NCI-H1436 (cell line): ENCODE data around the gene CCDC88C.

Source experiments
- DNase-seq: peaks from one replicate; lab custom pipeline; 2025; lab: John Stamatoyannopoulos, UW

The CCDC88C gene

GRCh38 chr14:91377700-91378652, 39.6 kb downstream of the CCDC88C start:
- DNase-seq = no peak

- DNase-seq = no peak
Observed at GRCh38 chr14:91376547-91377477, 40.8 kb downstream of the CCDC88C start.

- no peak for DNase-seq
Observed at GRCh38 chr14:91375720-91376452, 41.7 kb downstream of the CCDC88C start.

GRCh38 chr14:91374879-91375702, 42.5 kb downstream of the CCDC88C start:
- peak; percentile 40 for DNase-seq

- DNase-seq = no peak
Observed at GRCh38 chr14:91374287-91374878, 43.2 kb downstream of the CCDC88C start.

DNA sequence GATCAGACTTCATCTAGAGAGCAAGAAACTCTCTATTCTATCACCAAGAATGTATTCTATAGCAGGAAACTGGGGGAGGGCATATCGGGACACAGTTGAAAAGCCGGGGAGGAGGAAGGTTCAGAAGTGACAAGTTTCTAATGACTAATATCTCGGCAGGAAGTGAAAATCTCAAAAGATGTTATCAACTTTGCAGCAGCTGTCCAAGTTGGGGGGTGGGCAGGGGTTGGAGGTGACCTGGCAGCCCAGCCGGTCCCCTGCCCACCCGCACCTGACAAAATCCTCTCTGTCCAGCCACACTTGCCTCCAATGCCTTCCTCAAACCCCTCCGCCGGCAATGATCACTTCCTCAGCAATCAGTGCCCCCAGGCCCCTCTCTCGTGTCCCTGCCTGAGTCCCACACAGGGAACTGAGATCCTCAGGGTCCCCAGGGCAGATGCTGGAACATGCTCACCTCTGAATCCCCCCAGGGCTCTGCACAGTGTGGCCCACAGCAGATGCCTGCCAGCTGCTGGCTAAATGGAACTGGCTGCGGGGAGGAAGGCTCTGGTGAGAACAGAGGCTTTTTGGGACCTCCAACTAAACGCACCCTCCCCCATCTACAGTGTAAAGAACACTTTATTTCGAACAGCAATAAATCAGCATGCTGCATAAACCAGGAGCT, 43.9 kb downstream of the CCDC88C start:
- DNase-seq = no peak

DNA sequence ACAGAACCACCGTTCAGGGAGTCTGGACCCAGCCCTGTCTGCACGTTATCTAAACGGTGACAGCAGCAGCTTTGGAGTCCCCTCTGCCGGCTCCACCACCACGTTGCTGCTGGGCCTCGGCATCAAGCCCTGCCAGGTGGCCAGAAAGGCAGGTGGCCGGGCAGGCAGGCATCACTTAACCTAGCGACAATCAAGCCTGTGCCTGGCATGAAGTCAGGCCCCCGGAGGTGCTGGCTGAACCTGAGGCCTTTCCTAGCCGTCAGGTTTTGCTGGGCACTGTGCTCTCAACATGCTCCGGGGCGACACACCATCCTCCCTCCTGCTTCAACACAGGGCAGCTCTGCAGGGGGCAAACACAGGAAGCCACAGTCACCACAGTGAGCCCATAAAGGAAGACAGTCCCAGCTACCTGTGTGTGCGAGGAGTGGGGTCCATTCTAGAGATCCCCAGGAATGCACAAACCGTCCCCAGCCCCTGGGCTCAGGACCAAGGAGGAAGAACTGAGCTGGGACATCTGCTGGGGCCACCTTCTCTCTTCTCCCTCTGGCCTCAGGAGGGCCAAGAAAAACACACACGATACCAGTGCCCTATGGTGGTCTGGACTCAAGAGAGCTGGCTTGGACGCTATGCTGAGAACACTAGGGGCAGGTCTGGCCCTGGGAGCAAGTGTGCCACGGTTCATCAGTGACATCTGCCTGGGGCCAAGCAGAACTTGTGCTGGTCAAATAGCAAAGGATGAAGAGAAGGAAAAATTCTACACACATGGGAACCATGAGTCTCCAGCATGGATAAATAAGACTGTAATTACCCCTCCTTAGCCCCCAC, 44.7 kb downstream of the CCDC88C start:
- DNase-seq = no peak

DNA sequence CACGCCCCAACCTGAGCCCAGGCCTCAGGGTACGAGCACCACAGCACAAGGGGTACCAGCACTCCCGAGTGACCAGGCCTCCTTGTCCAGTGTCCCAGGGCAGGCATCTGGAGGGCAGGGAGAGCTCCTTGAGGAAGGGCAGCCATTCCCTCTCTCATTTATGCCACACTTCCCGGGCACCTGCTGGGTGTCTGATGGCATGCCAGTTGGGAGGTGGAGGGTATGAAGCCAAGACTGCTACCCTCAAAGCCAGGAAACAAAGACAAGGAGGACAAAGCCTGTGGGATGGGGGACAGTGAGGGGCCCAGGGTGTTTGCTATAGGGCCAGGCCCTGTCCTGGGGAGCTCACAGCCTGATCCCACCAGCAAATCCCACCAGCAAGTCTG, 45.6 kb downstream of the CCDC88C start:
- no peak for DNase-seq

- DNase-seq = no peak
Observed at GRCh38 chr14:91371011-91371989, 46.3 kb downstream of the CCDC88C start.

DNA sequence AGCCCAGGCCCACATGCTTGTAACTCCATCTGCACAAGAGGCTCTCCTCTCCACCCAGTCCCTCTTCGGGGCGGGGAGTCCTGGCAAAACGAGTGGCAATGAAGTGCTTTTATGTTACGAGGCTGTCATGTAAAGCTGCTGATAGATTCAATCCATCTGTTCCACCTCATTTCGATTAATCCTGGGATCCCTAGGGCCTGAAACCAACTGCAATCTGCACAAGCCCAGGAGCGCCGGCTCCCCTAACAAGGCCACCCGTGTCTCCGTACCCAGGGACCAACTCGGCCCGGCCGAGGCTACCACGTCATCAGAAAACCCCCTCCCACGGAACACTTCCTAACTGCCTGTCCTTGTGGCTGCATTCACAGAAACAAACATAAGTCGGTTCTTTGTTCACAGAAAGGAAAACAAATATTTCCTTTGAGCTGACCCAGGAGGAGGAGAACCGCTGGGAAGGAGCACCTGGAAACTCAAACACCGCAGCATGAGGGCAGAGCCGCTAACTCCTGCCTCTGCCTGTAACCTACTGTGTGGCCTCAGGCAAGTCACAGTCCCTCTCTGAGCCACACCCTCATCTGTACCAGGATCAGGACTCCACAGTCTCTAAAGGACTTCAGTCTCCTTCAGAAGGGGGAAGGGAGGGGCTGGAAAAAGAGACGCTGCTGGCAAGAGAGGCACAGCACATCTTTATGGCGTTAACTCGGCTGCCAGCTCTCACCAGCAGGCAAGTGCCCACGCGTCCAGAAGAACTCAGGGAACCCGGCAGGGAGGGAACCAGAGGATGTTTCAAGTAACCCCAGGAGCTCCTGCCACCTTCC, 47.8 kb downstream of the CCDC88C start:
- DNase-seq = no peak

- DNase-seq = no peak
Observed at GRCh38 chr14:91368776-91369416, 48.7 kb downstream of the CCDC88C start.

GRCh38 chr14:91367173-91368171, 50.1 kb downstream of the CCDC88C start:
- DNase-seq = no peak

GRCh38 chr14:91366749-91367148, 50.9 kb downstream of the CCDC88C start:
- DNase-seq = no peak

GRCh38 chr14:91365552-91365951, 52.1 kb downstream of the CCDC88C start:
- DNase-seq = no peak

GRCh38 chr14:91364524-91365270, 52.9 kb downstream of the CCDC88C start:
- no peak for DNase-seq
